B cell (primary cell): Measurements from ENCODE around the gene CDC42BPA. TPM values are rescaled to one million over a fixed set of nuclear protein-coding genes. Genes with fewer than 3 reads are reported as not detected.
"Not testable (repeated sequence)": the region's sequence is repeated elsewhere in the genome, so short reads cannot be mapped to it uniquely, and the experiment has no call there.

Experiments
- ATAC-seq: fragments of 200-7000 bp; cut with Tn5 transposase; one replicate; pipeline ENCODE4 v1.10.0; 2021; ENCODE audit warnings: low read depth, mild to moderate bottlenecking, moderate number of reproducible peaks, moderate library complexity
- CTCF ChIA-PET: fragments of 350-600 bp; sonication (Branson Sonifier 250); formaldehyde crosslinking; loops from one replicate; lab custom pipeline; 2021; ENCODE audit warnings: antibody characterized with exemption, inconsistent platforms; lab: Charles Lee
- POLR2A ChIA-PET: fragments of 350-600 bp; sonication (Branson Sonifier 250); formaldehyde crosslinking; loops from one replicate; lab custom pipeline; 2021; ENCODE audit warnings: antibody characterized with exemption; lab: Charles Lee
- DNase-seq: peaks from one replicate; pipeline ENCODE4 v3.0.0; 2013
- H2AFZ ChIP-seq: 2 replicates; pipeline ENCODE4 v1.6.1; 2012; ENCODE audit warnings: mild to moderate bottlenecking, low read depth, low read length; ENCODE audit not compliant: insufficient read depth, poor library complexity, severe bottlenecking
- H3K27ac ChIP-seq, 2 donors: 1 replicate in 1 of 2; 2 replicates in 1 of 2; pipeline ENCODE4 v1.5.1; 2012 to 2013; ENCODE audit warnings: low read length in 2 of 2, mild to moderate bottlenecking in 2 of 2, moderate library complexity in 1 of 2
- H3K27me3 ChIP-seq, 4 experiments: fragments of 200-600 bp in 1 of 4; sonication (generic) in 1 of 4; replicated peaks in 1 of 4; 1 replicate in 2 of 4; 2 replicates in 2 of 4; pipeline versions ENCODE4 v1.6.1 to v1.7.0; 2013 to 2016; ENCODE audit warnings: low read length in 3 of 4, mild to moderate bottlenecking in 2 of 4, mixed read lengths in 1 of 4, moderate library complexity in 1 of 4; ENCODE audit not compliant: insufficient read depth in 4 of 4, control insufficient read depth in 3 of 4; ENCODE audit errors: control extremely low read depth in 1 of 4
- H3K36me3 ChIP-seq, 2 experiments: replicated peaks in 1 of 2; 1 replicate in 1 of 2; 2 replicates in 1 of 2; pipeline versions ENCODE4 v1.6.1 to v1.7.1; 2013; ENCODE audit warnings: low read length in 1 of 2; ENCODE audit not compliant: insufficient read depth in 2 of 2, control insufficient read depth in 1 of 2; ENCODE audit errors: control extremely low read depth in 1 of 2, extremely low read depth in 1 of 2
- H3K4me1 ChIP-seq, 2 donors: fragments of 200-600 bp in 1 of 2; sonication (generic) in 1 of 2; 1 replicate in 1 of 2; 2 replicates in 1 of 2; pipeline versions ENCODE4 v1.5.1 to v1.6.1; 2013 to 2017; ENCODE audit warnings: low read length in 2 of 2; ENCODE audit not compliant: control insufficient read depth in 2 of 2, insufficient read depth in 2 of 2
- H3K4me2 ChIP-seq: replicated peaks from 2 replicates; pipeline ENCODE3; 2012; ENCODE audit warnings: mild to moderate bottlenecking, low read depth, low read length; ENCODE audit not compliant: poor library complexity, severe bottlenecking
- H3K4me3 ChIP-seq, 5 experiments: fragments of 200-600 bp in 1 of 5; sonication (generic) in 1 of 5; 1 replicate in 3 of 5; 2 replicates in 2 of 5; pipeline versions ENCODE4 v1.5.1 to v1.7.0; 2011 to 2016; ENCODE audit warnings: low read length in 4 of 5, mild to moderate bottlenecking in 4 of 5, low read depth in 2 of 5, control low read depth in 1 of 5, moderate library complexity in 1 of 5; ENCODE audit not compliant: insufficient read depth in 1 of 5; ENCODE audit errors: control extremely low read depth in 1 of 5, extremely low read depth in 1 of 5
- H3K79me2 ChIP-seq: fragments of 200-600 bp; sonication (generic); one replicate; pipeline ENCODE4 v1.6.0; 2016; ENCODE audit warnings: low read length; ENCODE audit not compliant: control insufficient read depth, insufficient read depth
- H3K9ac ChIP-seq: fragments of 200-600 bp; sonication (generic); 2 replicates; pipeline ENCODE4 v1.6.1; 2017; ENCODE audit warnings: mild to moderate bottlenecking, low read length, moderate library complexity
- H3K9me3 ChIP-seq, 3 donors: one replicate each; pipeline versions ENCODE4 v1.6.1 to v1.7.1; 2013; ENCODE audit warnings: low read length in 2 of 3; ENCODE audit not compliant: control insufficient read depth in 2 of 3, insufficient read depth in 1 of 3; ENCODE audit errors: control extremely low read depth in 1 of 3
- H4K20me1 ChIP-seq: 2 replicates; pipeline ENCODE4 v1.6.0; 2012; ENCODE audit warnings: mild to moderate bottlenecking, low read length; ENCODE audit not compliant: insufficient read depth, control insufficient read depth, poor library complexity, severe bottlenecking
- H3K27ac Mint-ChIP-seq: one replicate; pipeline ENCODE4 v1.8.0; 2021; ENCODE audit warnings: mixed read lengths
- H3K27me3 Mint-ChIP-seq: one replicate; pipeline ENCODE4 v1.8.0; 2021; ENCODE audit warnings: mixed read lengths
- H3K4me1 Mint-ChIP-seq: one replicate; pipeline ENCODE4 v1.8.0; 2021; ENCODE audit warnings: mixed read lengths
- H3K4me3 Mint-ChIP-seq: one replicate; pipeline ENCODE4 v1.8.0; 2021; ENCODE audit warnings: mixed read lengths
- H3K9me3 Mint-ChIP-seq: one replicate; pipeline ENCODE4 v1.8.0; 2022; ENCODE audit warnings: mixed read lengths; ENCODE audit not compliant: insufficient read depth
- EZH2 ChIP-seq: IDR thresholded peaks from 2 replicates; pipeline ENCODE4 v1.6.1; 2012; ENCODE audit warnings: borderline replicate concordance, low read depth, mild to moderate bottlenecking, moderate library complexity, low read length; ENCODE audit not compliant: insufficient read depth, poor library complexity, severe bottlenecking
- WGBS: methylation state at CpG from one replicate; pipeline ENCODE4 v1.1.5; 2013; ENCODE audit warnings: missing lambda C conversion rate; ENCODE audit not compliant: insufficient coverage; 5-methylcytosine and 5-hydroxymethylcytosine counted together
- intact Hi-C: fragments of 100-400 bp; cut with micrococcal nuclease; formaldehyde crosslinking; loops from one replicate; pipeline ENCODE4 v1.10.0; 2022
- polyA plus RNA-seq: library from polyadenylated mRNA; depleted of rRNA; stranded (reverse); fragments of >200 nt; gene quantifications from 2 replicates; pipeline ENCODE4 v1.2.3, GENCODE V29; 2012
- total RNA-seq, 2 donors: library from RNA; stranded (reverse); fragments of 120-200 nt in 1 of 2; gene quantifications; 1 replicate in 1 of 2; 2 replicates in 1 of 2; pipeline versions ENCODE4 v1.2.3 to v1.2.4, GENCODE V29; 2013 to 2022
- TF ChIP-seq, protein P1 (sequence below): fragments of 200-600 bp; IDR thresholded peaks from one replicate; pipeline ENCODE4 v1.8.0; 2022; ENCODE audit warnings: antibody characterized with exemption, mild to moderate bottlenecking

Gene CDC42BPA
- total and polyA plus RNA-seq, 2 donors (not counting 1 experiment from before 2014, with no cell fraction given) = 0.04 to 0.69 TPM

DNA sequence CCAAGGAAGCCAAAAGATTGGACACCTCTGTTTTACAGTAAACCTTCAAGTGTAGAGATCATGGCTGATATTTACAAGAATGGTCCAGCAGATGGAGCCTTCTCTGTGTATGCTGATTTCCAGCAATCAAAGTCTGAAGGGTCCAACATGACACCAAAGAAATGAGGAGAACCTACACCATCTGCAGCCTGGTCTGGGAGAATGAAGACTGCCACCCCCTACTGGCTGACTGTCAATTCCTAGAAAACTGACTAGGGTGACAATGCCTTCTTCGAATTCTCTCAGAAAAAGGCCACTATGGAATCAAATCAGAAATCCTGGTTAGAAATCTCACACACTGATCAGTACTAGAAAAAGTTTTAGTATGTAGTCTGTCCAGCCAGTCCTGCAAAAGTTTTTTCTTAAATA is 83.3 kb downstream of the CDC42BPA start:
- intact Hi-C loops = no loop called here
- ChIA-PET POLR2A (no interaction called here), CTCF (no interaction called here)
- no peak overlapping the region for H3K4me3 Mint-ChIP-seq
- Histone ChIP-seq H3K9me3 (no peaks in the 10 kb centered on the region), H3K79me2 (no peaks in the 10 kb centered on the region), H3K4me3 (no peak overlapping the region), H3K27me3 (peaks cover 0 to 6% (median 1%) of the 10 kb centered on the region in 4 experiments), H3K4me1 (no peaks in the 10 kb centered on the region), H4K20me1 (no peaks in the 10 kb centered on the region), H3K36me3 (no peaks in the 10 kb centered on the region), H2AFZ (no peak overlapping the region), H3K9ac (no peak overlapping the region), H3K27ac (no peak overlapping the region), H3K4me2 (no peak overlapping the region)
- WGBS = no CpG with 5 or more reads among the region's 1 CpG
- H3K9me3 Mint-ChIP-seq = no peaks in the 10 kb centered on the region
- H3K27me3 Mint-ChIP-seq = peaks cover 19% of the 10 kb centered on the region
- ATAC-seq = no peak
- H3K4me1 Mint-ChIP-seq = no peaks in the 10 kb centered on the region
- TF ChIP-seq EZH2 = no peak
- TF ChIP-seq, protein P1, sequence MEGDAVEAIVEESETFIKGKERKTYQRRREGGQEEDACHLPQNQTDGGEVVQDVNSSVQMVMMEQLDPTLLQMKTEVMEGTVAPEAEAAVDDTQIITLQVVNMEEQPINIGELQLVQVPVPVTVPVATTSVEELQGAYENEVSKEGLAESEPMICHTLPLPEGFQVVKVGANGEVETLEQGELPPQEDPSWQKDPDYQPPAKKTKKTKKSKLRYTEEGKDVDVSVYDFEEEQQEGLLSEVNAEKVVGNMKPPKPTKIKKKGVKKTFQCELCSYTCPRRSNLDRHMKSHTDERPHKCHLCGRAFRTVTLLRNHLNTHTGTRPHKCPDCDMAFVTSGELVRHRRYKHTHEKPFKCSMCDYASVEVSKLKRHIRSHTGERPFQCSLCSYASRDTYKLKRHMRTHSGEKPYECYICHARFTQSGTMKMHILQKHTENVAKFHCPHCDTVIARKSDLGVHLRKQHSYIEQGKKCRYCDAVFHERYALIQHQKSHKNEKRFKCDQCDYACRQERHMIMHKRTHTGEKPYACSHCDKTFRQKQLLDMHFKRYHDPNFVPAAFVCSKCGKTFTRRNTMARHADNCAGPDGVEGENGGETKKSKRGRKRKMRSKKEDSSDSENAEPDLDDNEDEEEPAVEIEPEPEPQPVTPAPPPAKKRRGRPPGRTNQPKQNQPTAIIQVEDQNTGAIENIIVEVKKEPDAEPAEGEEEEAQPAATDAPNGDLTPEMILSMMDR = no peak
- no peak overlapping the region for H3K27ac Mint-ChIP-seq
- no peak for DNase-seq

DNA sequence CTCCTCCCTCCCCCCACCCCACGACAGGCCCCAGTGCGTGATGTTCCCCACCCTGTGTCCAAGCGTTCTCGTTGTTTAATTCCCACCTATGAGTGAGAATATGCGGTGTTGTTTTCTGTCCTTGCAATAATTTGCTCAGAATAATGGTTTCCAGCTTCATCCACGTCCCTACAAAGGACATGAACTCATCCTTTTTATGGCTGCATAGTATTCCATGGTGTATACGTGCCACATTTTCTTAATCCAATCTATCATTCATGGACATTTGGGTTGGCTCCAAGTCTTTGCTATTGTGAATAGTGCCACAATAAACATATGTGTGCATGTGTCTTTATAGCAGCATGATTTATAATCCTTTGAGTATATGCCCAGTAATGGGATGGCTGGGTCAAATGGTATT is 87.2 kb downstream of the CDC42BPA start:
- H3K27me3 ChIP-seq, H3K27ac ChIP-seq, H3K4me1 Mint-ChIP-seq, H3K27me3 Mint-ChIP-seq, intact Hi-C loops, CTCF ChIA-PET, H3K4me3 ChIP-seq, H3K9me3 Mint-ChIP-seq, H3K4me2 ChIP-seq, ATAC-seq, H2AFZ ChIP-seq, POLR2A ChIA-PET, H3K27ac Mint-ChIP-seq, H3K4me3 Mint-ChIP-seq, H3K79me2 ChIP-seq, H3K9ac ChIP-seq, DNase-seq, H3K36me3 ChIP-seq, H3K9me3 ChIP-seq, H3K4me1 ChIP-seq, H4K20me1 ChIP-seq: not testable (repeated sequence)
- WGBS = 100% methylated on average over 1 of the region's 7 CpGs
